Measurements from ENCODE around the gene SORCS2.

The SORCS2 gene

GRCh38 chr4:7190691-7191545, 1.4 kb upstream of the SORCS2 start:
- Histone ChIP-seq H3K79me2 (ENCODE audit: insufficient read depth, low read length) (no peaks in the 10 kb centered on the region), H3K36me3 (ENCODE audit: insufficient read depth, low read length) (no peaks in the 10 kb centered on the region), H3K27me3 (ENCODE audit: insufficient read depth, low read length, poor library complexity) (peaks cover 3% of the 10 kb centered on the region), H4K20me1 (ENCODE audit: insufficient read depth, low read length) (0 out of 2 replicates have a peak, but pooled peaks cover 2% of the 10 kb centered on the region), H3K4me3 (ENCODE audit: low read depth in 1 of 2, low read length in 2 of 2) (no peak overlapping the region), H2AFZ (ENCODE audit: low read depth, low read length) (no peak overlapping the region), H3K4me2 (ENCODE audit: insufficient read depth, low read length) (no peak overlapping the region), H3K9ac (ENCODE audit: low read depth, low read length) (no peak overlapping the region), H3K4me1 (ENCODE audit: insufficient read depth, low read length) (no peaks in the 10 kb centered on the region), H3K27ac (ENCODE audit: low read length) (no peak overlapping the region), H3K9me3 (ENCODE audit: insufficient read depth, low read length, severe bottlenecking) (no peaks in the 10 kb centered on the region)
- TF ChIP-seq EZH2 (IDR thresholded peaks at IDR 0.05; ENCODE audit: borderline replicate concordance, low read depth, low read length, severe bottlenecking) = no peak
- TF ChIP-seq, protein P1, sequence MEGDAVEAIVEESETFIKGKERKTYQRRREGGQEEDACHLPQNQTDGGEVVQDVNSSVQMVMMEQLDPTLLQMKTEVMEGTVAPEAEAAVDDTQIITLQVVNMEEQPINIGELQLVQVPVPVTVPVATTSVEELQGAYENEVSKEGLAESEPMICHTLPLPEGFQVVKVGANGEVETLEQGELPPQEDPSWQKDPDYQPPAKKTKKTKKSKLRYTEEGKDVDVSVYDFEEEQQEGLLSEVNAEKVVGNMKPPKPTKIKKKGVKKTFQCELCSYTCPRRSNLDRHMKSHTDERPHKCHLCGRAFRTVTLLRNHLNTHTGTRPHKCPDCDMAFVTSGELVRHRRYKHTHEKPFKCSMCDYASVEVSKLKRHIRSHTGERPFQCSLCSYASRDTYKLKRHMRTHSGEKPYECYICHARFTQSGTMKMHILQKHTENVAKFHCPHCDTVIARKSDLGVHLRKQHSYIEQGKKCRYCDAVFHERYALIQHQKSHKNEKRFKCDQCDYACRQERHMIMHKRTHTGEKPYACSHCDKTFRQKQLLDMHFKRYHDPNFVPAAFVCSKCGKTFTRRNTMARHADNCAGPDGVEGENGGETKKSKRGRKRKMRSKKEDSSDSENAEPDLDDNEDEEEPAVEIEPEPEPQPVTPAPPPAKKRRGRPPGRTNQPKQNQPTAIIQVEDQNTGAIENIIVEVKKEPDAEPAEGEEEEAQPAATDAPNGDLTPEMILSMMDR (IDR thresholded peaks at IDR 0.05; ENCODE audit: borderline replicate concordance, extremely low read depth, low read length, poor library complexity, severe bottlenecking) = no peak
- DNase-seq = no peak
- no peak for ATAC-seq (ENCODE audit: insufficient read depth, low read depth)

- Histone ChIP-seq H3K4me2 (ENCODE audit: insufficient read depth, low read length) (no peak overlapping the region), H2AFZ (ENCODE audit: low read depth, low read length) (no peak overlapping the region), H3K4me1 (ENCODE audit: insufficient read depth, low read length) (no peaks in the 10 kb centered on the region), H3K27me3 (ENCODE audit: insufficient read depth, low read length, poor library complexity) (peaks cover 3% of the 10 kb centered on the region), H3K4me3 (ENCODE audit: low read depth in 1 of 2, low read length in 2 of 2) (no peak overlapping the region), H3K36me3 (ENCODE audit: insufficient read depth, low read length) (no peaks in the 10 kb centered on the region), H3K9ac (ENCODE audit: low read depth, low read length) (no peak overlapping the region), H4K20me1 (ENCODE audit: insufficient read depth, low read length) (0 out of 2 replicates have a peak, but pooled peaks cover 2% of the 10 kb centered on the region), H3K9me3 (ENCODE audit: insufficient read depth, low read length, severe bottlenecking) (no peaks in the 10 kb centered on the region), H3K27ac (ENCODE audit: low read length) (no peak overlapping the region), H3K79me2 (ENCODE audit: insufficient read depth, low read length) (no peaks in the 10 kb centered on the region)
- ATAC-seq (ENCODE audit: insufficient read depth, low read depth) (no peak), DNase-seq (no peak)
- TF ChIP-seq, protein P1 (IDR thresholded peaks at IDR 0.05; ENCODE audit: borderline replicate concordance, extremely low read depth, low read length, poor library complexity, severe bottlenecking) = no peak
- no peak for TF ChIP-seq EZH2 (IDR thresholded peaks at IDR 0.05; ENCODE audit: borderline replicate concordance, low read depth, low read length, severe bottlenecking)
Measured at GRCh38 chr4:7191546-7192251, 639 bp upstream of the SORCS2 start.

DNA sequence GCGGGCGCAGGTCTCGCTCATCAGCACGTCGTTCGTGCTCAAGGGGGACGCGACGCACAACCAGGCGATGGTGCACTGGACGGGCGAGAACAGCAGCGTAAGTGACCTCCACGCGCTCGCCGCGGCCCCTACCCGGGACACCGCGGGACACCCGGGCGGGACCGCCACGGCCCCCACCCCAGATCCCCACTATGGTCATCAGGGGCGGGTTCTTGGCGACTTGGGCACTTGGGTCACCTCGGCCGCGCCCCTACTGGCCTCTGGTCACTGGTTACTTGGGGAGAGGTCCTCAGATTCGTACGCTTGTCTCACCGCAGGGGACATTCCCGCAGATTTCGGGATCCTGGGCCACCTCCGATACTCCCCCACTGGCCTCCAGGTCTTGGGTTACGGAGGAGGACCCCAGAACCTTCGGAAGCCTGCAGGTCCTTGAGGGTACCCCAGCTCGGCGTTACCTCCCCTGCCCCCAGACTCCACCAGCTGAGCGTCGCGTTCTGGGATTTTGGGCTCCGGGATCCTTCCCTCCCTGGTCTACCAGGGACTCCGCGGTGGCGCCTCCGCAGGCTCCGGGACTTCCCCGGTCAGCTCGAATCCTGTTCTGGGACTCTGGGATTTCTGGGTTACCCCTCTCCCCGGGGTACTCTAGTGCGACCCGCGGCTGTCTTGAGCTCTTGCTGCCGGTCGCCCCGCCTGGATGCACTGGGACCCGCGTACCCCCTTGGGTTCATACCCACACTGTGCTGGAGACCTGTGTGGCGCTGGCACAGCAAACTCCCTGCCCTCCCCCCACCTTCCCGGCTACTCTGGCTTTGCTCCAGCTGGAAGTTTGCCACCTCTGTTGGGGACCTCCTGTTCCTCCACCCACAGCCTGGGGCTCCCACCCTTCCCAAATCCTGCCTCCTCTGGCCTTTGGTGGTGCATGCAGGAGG, 956 bp downstream of the SORCS2 start:
- no peak for DNase-seq
- H3K79me2 ChIP-seq (ENCODE audit: insufficient read depth, low read length) = no peaks in the 10 kb centered on the region
- H3K27me3 ChIP-seq (ENCODE audit: insufficient read depth, low read length, poor library complexity) = peaks cover 9% of the 10 kb centered on the region
- no peaks in the 10 kb centered on the region for H3K36me3 ChIP-seq (ENCODE audit: insufficient read depth, low read length)
- TF ChIP-seq, protein P1 (IDR thresholded peaks at IDR 0.05; ENCODE audit: borderline replicate concordance, extremely low read depth, low read length, poor library complexity, severe bottlenecking) = no peak
- TF ChIP-seq EZH2 (IDR thresholded peaks at IDR 0.05; ENCODE audit: borderline replicate concordance, low read depth, low read length, severe bottlenecking) = no peak
- H3K9me3 ChIP-seq (ENCODE audit: insufficient read depth, low read length, severe bottlenecking) = no peaks in the 10 kb centered on the region
- H3K4me1 ChIP-seq (ENCODE audit: insufficient read depth, low read length) = no peaks in the 10 kb centered on the region
- H3K27ac ChIP-seq (ENCODE audit: low read length) = no peak overlapping the region
- no peak overlapping the region for H3K4me3 ChIP-seq (ENCODE audit: low read depth in 1 of 2, low read length in 2 of 2)
- no peak for ATAC-seq (ENCODE audit: insufficient read depth, low read depth)
- H3K9ac ChIP-seq (ENCODE audit: low read depth, low read length) = no peak overlapping the region
- 0 out of 2 replicates have a peak, but pooled peaks cover 2% of the 10 kb centered on the region for H4K20me1 ChIP-seq (ENCODE audit: insufficient read depth, low read length)
- H3K4me2 ChIP-seq (ENCODE audit: insufficient read depth, low read length) = no peak overlapping the region
- no peak overlapping the region for H2AFZ ChIP-seq (ENCODE audit: low read depth, low read length)
